Measurements from ENCODE around the gene ACOT11. TPM values are rescaled to one million over a fixed set of nuclear protein-coding genes. Genes with fewer than 3 reads are reported as not detected.

Gene ACOT11
- polyA plus RNA-seq, 1 donor from 2014 or later: not detected

DNA sequence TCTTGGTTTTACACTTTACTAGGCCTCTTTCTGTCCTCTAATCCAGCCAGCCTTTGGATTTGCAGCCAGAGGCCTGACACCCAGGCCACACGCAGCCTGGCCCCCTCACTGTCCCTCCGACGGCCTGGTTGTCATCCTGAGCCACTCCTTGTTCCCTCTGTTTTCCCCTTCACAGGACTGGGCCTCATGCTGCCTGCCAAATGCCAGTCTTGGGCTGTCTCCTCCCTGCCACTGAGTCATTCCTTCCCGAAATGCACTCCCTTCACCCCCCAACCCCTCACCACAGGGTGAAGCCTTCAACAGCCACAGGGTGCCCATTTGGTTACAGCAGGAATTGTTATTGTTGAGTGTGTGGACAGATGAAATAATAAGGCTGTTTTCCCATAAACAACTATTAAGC, 21.3 kb downstream of the ACOT11 start:
- H3K27ac ChIP-seq (ENCODE audit: low read length): no peak overlapping the region

DNA sequence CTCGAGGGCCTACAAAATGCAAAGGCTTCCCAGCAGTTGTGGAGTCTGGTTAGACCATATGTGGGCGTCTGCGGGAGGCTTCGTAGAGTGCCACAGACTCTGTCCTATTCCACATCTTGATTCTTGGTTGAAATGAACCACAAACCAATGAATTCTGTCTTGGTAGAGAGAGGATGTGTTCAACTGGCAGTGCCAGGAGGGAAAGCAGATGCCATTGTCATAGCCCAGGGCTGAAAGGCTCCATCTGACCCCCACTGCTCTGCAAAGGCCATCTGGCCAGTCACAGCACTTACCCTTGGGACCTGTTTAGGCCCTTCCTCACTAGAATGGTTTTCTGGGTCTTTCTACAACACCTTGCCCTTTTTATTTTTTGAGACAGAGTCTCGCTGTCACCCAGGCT, 22.1 kb downstream of the ACOT11 start:
- Histone ChIP-seq H3K4me2 (ENCODE audit: low read length) (no peak overlapping the region), H4K20me1 (ENCODE audit: insufficient read depth) (no peaks in the 10 kb centered on the region), H3K79me2 (replicated peaks; ENCODE audit: insufficient read depth, low read length) (no peaks in the 10 kb centered on the region), H3K4me3 (ENCODE audit: low read length) (no peak overlapping the region), H3K27ac (ENCODE audit: low read length) (no peak overlapping the region), H3K9ac (ENCODE audit: low read length) (no peak overlapping the region), H3K9me3 (ENCODE audit: low read length) (no peaks in the 10 kb centered on the region), H3K36me3 (ENCODE audit: insufficient read depth, low read length) (no peaks in the 10 kb centered on the region), H3K27me3 (ENCODE audit: insufficient read depth, low read depth, low read length) (no peaks in the 10 kb centered on the region), H3K9me2 (ENCODE audit: insufficient read depth, low read length) (no peaks in the 10 kb centered on the region), H3F3A (ENCODE audit: insufficient read depth, low read length, poor library complexity, severe bottlenecking) (no peaks in the 10 kb centered on the region), H2AFZ (ENCODE audit: low read depth, low read length) (no peak overlapping the region)
- TF ChIP-seq MXI1 (conservative IDR thresholded peaks at IDR 0.05; ENCODE audit: poor library complexity, severe bottlenecking): no peak
- TF ChIP-seq, protein P1, sequence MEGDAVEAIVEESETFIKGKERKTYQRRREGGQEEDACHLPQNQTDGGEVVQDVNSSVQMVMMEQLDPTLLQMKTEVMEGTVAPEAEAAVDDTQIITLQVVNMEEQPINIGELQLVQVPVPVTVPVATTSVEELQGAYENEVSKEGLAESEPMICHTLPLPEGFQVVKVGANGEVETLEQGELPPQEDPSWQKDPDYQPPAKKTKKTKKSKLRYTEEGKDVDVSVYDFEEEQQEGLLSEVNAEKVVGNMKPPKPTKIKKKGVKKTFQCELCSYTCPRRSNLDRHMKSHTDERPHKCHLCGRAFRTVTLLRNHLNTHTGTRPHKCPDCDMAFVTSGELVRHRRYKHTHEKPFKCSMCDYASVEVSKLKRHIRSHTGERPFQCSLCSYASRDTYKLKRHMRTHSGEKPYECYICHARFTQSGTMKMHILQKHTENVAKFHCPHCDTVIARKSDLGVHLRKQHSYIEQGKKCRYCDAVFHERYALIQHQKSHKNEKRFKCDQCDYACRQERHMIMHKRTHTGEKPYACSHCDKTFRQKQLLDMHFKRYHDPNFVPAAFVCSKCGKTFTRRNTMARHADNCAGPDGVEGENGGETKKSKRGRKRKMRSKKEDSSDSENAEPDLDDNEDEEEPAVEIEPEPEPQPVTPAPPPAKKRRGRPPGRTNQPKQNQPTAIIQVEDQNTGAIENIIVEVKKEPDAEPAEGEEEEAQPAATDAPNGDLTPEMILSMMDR (IDR thresholded peaks at IDR 0.05; ENCODE audit: poor library complexity, severe bottlenecking): no peak
- no peak for TF ChIP-seq TAF1 (IDR thresholded peaks at IDR 0.05; ENCODE audit: low read depth)
- TF ChIP-seq EP300 (conservative IDR thresholded peaks at IDR 0.05; ENCODE audit: poor library complexity, severe bottlenecking): no peak
- TF ChIP-seq, protein P2, sequence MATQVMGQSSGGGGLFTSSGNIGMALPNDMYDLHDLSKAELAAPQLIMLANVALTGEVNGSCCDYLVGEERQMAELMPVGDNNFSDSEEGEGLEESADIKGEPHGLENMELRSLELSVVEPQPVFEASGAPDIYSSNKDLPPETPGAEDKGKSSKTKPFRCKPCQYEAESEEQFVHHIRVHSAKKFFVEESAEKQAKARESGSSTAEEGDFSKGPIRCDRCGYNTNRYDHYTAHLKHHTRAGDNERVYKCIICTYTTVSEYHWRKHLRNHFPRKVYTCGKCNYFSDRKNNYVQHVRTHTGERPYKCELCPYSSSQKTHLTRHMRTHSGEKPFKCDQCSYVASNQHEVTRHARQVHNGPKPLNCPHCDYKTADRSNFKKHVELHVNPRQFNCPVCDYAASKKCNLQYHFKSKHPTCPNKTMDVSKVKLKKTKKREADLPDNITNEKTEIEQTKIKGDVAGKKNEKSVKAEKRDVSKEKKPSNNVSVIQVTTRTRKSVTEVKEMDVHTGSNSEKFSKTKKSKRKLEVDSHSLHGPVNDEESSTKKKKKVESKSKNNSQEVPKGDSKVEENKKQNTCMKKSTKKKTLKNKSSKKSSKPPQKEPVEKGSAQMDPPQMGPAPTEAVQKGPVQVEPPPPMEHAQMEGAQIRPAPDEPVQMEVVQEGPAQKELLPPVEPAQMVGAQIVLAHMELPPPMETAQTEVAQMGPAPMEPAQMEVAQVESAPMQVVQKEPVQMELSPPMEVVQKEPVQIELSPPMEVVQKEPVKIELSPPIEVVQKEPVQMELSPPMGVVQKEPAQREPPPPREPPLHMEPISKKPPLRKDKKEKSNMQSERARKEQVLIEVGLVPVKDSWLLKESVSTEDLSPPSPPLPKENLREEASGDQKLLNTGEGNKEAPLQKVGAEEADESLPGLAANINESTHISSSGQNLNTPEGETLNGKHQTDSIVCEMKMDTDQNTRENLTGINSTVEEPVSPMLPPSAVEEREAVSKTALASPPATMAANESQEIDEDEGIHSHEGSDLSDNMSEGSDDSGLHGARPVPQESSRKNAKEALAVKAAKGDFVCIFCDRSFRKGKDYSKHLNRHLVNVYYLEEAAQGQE (IDR thresholded peaks at IDR 0.05; ENCODE audit: borderline replicate concordance): no peak
- TF ChIP-seq RAD21 (conservative IDR thresholded peaks at IDR 0.05): no peak
- TF ChIP-seq EZH2 (IDR thresholded peaks at IDR 0.05; ENCODE audit: borderline replicate concordance, insufficient read depth, low read length, poor library complexity, severe bottlenecking): no peak
- no peak for TF ChIP-seq POLR2AphosphoS5 (IDR thresholded peaks at IDR 0.05)
- TF ChIP-seq SMC3 (conservative IDR thresholded peaks at IDR 0.05; ENCODE audit: poor library complexity): no peak

More for the DNA sequence above, 21.3 kb downstream of the ACOT11 start:
- no peak for TF ChIP-seq POLR2AphosphoS5 (IDR thresholded peaks at IDR 0.05)
- no peak for TF ChIP-seq EP300 (conservative IDR thresholded peaks at IDR 0.05; ENCODE audit: poor library complexity, severe bottlenecking)
- TF ChIP-seq SMC3 (conservative IDR thresholded peaks at IDR 0.05; ENCODE audit: poor library complexity): no peak
- TF ChIP-seq, protein P1 (IDR thresholded peaks at IDR 0.05; ENCODE audit: poor library complexity, severe bottlenecking): no peak
- Histone ChIP-seq H3K27me3 (ENCODE audit: insufficient read depth, low read depth, low read length) (no peaks in the 10 kb centered on the region), H3F3A (ENCODE audit: insufficient read depth, low read length, poor library complexity, severe bottlenecking) (no peaks in the 10 kb centered on the region), H3K36me3 (ENCODE audit: insufficient read depth, low read length) (no peaks in the 10 kb centered on the region), H3K4me3 (ENCODE audit: low read length) (no peak overlapping the region), H2AFZ (ENCODE audit: low read depth, low read length) (no peak overlapping the region), H4K20me1 (ENCODE audit: insufficient read depth) (no peaks in the 10 kb centered on the region), H3K79me2 (replicated peaks; ENCODE audit: insufficient read depth, low read length) (no peaks in the 10 kb centered on the region), H3K9me3 (ENCODE audit: low read length) (no peaks in the 10 kb centered on the region), H3K4me2 (ENCODE audit: low read length) (no peak overlapping the region), H3K9me2 (ENCODE audit: insufficient read depth, low read length) (no peaks in the 10 kb centered on the region), H3K9ac (ENCODE audit: low read length) (no peak overlapping the region)

Data from neural cell (in vitro differentiated cells).